ENCODE measurements around the gene TREML4.
"Not testable (repeated sequence)": the region's sequence is repeated elsewhere in the genome, so short reads cannot be mapped to it uniquely, and the experiment has no call there.

The TREML4 gene

GRCh38 chr6:41187924-41188886 is 39.9 kb upstream of the TREML4 start:
- TF ChIP-seq CTCF (IDR thresholded peaks at IDR 0.05; ENCODE audit: extremely low read depth, missing control alignments), result no peak

GRCh38 chr6:41189046-41189445 is 39.1 kb upstream of the TREML4 start:
- not testable (repeated sequence) for DNase-seq (ENCODE audit: low spot score)

More at GRCh38 chr6:41187924-41188886, 39.9 kb upstream of the TREML4 start:
- no peak for DNase-seq (ENCODE audit: low spot score)

- no peak for TF ChIP-seq CTCF (IDR thresholded peaks at IDR 0.05; ENCODE audit: extremely low read depth, missing control alignments)
- DNase-seq (ENCODE audit: low spot score), result no peak
Measured at GRCh38 chr6:41189967-41190366, 38.2 kb upstream of the TREML4 start.

GRCh38 chr6:41190791-41191190 is 37.4 kb upstream of the TREML4 start:
- no peak for DNase-seq (ENCODE audit: low spot score)
- no peak for TF ChIP-seq CTCF (IDR thresholded peaks at IDR 0.05; ENCODE audit: extremely low read depth, missing control alignments)

GRCh38 chr6:41191569-41191968 is 36.6 kb upstream of the TREML4 start:
- peak; percentile 44 for DNase-seq (ENCODE audit: low spot score)
- peak; percentile 54 for TF ChIP-seq CTCF (IDR thresholded peaks at IDR 0.05; ENCODE audit: extremely low read depth, missing control alignments)

GRCh38 chr6:41193171-41193734 is 34.9 kb upstream of the TREML4 start:
- DNase-seq (ENCODE audit: low spot score), result no peak
- TF ChIP-seq CTCF (IDR thresholded peaks at IDR 0.05; ENCODE audit: extremely low read depth, missing control alignments), result no peak

- no peak for TF ChIP-seq CTCF (IDR thresholded peaks at IDR 0.05; ENCODE audit: extremely low read depth, missing control alignments)
- DNase-seq (ENCODE audit: low spot score), result no peak
Measured at GRCh38 chr6:41193884-41194283, 34.3 kb upstream of the TREML4 start.

Measured in GM20000 (cell line).